ENCODE data around the gene TBC1D5.
"Not testable (repeated sequence)": the region's sequence is repeated elsewhere in the genome, so short reads cannot be mapped to it uniquely, and the experiment has no call there.

Gene TBC1D5

DNA sequence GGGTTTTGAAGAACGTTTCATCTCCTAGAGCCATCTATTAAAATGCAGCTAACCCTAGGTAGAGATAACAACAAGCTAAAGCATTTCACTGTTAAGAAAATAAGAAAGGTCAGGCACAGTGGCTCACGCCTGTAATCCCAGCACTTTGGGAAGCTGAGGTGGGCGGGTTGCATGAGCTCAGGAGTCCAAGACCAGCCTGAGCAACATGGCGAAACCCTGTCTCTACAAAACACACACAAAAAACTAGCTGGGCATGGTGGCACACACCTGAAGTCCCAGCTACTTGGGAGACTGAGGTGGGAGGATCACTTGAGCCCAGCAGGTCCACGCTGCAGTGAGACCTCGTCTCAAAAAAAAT, 5.4 kb upstream of the TBC1D5 start:
- DNase-seq (ENCODE audit: low read depth): no peak

DNA sequence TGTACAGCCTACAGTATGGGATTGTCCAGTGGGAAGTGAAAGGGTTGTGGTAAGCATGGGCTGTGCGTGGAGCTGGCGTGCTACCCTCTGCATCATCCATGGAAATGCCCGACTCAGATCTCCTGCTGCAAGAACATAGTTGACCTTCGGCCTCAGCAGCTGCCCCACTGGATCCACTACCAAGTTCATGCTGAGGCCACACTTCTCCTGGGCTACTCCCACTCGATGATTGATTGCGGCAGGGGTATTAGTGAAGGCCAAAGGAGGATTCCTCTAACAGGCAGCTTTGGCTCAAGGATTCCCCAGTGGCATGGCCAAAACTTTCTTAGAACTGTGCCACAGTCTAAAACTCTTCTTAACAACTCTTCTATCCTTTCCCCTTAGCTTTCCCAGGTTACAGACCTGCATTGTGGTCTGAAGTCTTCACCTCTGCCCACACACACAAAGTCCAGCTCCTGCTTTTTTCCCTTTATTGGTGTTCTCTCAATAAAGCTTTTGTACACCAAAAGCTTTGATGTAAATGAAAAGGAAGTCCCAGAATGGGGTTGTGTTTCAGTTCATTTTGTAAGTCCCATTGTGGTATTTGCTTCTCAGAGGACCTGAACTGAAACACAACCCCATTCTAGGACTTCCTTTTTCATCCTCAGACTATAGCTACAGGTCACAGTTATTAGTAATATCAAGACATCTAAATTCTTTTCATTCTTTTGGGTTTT, 4.9 kb upstream of the TBC1D5 start:
- DNase-seq (ENCODE audit: low read depth): no peak

DNA sequence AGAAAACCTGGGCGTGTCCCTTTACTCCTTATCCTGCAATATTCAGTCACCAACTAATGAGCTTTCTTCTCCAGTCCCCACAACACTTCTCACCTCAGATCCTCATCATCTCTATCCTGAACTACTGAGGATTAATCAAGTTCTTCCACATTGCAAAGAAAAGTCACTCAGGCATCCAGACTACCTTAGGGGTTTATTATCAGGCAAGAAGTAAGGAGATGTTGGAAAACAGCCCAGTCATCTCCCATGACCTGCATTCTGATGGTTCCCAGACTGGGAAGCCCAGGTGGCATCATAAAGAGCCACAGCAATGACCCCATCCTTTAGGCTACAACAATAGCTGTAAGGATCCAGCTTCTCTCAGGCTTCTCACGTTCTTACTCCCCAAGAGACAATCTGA, 3.5 kb upstream of the TBC1D5 start:
- no peak for DNase-seq (ENCODE audit: low read depth)

DNA sequence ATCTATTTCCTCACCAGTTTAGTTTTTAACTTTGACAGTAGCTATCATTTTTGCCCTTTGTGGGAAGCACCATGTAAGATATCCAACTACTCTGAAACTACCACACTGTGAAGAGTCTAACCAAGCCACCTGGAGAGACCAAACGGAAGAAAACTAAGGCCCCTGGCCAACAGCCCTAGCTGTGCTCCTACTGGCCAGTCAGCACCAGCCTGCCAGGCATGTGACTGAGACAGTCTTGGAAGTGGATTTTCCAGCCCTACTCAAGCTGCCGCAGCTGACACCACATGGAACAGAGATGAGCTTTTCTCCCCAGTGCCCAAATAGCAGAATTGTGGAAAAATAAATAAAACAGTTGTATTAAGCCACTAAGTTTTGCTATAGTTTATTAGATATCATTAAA, 2.9 kb upstream of the TBC1D5 start:
- no peak for DNase-seq (ENCODE audit: low read depth)

DNA sequence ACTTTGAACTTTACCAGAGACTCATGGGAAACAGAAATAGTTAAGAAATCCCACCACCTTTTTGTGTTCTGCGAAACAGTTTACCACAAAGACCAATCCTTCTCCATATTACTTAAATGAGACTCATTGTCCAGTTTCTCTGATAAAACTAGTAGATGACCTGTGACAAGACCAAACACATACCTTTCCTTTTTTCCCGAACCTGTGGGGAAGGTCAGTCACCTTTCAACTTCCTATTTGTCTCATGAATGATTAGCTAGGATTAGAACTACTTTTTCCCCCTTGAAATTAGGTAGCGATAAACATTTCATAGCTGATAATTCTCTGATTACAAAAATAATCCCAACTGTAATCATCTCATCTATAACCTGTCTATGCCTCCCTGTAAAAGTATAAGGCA, 2.3 kb upstream of the TBC1D5 start:
- DNase-seq (ENCODE audit: low read depth): no peak

DNA sequence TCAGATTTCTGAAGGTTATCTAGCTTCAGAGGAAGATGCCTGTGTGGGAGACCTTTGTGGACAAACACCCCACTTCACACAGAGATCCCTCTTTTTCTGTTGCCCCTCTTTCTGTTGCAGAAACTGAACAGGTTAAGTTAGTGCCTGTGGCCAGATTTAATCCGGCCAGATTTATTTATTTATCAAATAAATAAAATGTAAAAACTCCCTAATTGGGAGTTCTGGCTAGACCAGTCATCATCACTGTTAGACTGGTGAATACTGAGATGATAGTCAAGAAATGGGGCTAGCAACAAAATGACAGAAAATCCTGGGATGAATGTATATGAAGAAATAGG, 1.2 kb upstream of the TBC1D5 start:
- no peak for DNase-seq (ENCODE audit: low read depth)

DNA sequence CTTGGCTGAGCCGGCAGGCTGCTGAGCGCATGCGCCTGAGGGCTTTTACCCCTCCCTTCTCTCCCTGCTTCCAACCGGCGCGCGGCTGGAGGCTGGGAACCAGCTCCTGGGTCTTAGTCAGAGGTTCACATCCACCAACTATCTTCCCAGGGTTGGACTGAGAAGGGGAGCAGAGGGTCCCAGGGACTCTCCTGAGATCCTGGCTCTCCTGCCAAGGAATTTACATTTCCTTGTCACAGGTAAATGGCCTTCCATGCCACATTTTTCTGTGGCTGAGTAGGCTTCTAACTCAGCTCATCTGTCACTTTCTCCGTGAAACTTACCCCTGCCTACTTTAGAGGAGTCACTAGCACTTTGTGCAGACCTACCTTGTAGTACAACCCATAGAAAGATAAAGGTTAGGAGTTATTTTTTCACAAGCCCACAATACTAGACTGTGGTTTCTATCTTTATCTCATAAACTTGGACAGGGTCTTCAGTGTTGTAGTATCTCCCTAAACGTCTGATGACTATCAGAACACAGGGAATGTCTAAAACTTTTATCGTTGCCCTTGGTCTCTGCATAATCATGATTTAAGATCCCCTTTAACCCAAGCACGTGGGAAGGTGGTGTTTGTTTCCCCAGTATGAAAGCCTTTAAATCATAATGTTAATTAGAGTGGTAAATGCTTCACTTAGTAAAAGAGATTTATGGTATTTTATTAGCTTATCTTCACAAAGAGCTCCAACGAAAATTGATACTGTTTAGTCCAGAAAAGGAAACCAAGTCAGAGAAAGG, 638 bp upstream of the TBC1D5 start:
- no peak for DNase-seq (ENCODE audit: low read depth)

DNA sequence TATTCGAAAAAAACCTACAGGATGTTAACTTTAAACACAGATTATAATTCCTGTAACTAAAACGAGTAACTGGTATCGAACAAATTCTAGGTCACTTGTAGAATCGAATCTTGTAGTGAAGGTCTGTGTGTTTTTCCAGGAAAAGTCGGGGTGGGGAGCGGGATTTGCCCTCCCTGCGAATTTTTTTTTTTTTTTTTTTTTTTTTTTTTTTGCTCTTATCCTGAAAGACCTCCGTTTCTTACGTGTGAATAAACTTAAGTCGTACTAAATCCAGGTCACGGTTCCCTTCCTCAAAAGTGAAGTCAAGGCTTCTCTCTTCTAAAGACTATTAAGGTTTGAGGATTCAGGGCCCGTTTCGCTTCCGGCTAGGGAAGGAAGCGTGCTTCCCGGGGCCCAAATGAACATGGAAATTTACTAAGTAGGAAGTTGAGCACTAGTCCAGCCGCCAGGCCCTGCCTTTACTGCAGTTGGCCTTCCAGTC, 770 bp downstream of the TBC1D5 start:
- DNase-seq (ENCODE audit: low read depth): no peak

DNA sequence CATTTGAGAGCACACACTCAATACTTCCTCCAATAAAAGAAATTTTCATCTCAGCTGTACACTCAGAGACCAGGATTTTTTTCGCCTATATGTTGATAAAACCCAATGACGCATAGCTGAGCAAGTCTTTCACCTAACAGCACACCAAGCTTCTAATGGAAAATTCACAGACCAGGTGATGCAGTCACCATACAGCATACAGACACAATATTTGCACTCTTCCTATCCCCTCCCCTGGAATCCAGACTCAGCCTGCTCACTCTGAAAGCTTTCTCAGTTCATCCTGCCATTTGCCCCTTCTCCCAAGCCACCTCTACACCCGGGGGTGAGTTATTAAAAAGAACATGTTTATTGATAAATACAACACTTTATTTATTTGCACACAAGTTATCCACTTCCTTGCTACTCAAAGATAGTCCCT, 1.7 kb downstream of the TBC1D5 start:
- DNase-seq (ENCODE audit: low read depth): no peak

DNA sequence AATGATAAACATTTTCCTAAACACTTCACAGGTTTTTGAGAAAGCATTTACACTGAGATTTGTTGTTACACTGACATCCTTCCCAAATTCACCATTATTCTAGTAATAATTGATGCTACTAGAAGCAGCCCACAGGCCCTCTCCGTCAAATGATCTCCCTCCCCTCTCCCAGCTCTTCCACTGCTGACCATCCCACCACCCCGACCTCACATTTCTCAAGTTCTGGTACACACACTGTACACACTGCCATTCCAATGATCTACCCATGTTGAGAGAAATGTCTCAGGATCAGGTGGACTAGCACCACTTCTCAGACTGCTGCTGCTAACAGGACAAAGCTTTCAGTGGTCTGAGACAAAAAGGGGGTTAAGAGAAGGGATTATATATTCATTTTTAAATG, 3.5 kb downstream of the TBC1D5 start:
- no peak for DNase-seq (ENCODE audit: low read depth)

DNA sequence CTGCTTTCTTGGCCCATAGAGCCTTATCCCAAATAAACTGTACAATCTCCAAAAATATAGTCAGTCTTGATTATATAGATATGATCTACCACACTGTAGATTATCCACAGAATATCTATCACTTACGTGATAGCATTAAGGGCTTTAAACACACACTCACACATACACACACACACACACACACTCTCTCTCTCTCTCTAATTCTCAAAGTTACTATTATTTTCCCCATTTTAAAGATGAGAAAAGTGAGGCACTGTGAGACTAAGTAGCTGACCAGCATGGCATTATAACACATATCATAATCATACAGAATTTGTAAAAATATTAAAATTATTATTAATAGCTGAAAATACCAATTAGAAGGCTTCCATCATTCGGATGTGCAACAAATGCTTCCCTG, 4.2 kb downstream of the TBC1D5 start:
- no peak for DNase-seq (ENCODE audit: low read depth)

DNA sequence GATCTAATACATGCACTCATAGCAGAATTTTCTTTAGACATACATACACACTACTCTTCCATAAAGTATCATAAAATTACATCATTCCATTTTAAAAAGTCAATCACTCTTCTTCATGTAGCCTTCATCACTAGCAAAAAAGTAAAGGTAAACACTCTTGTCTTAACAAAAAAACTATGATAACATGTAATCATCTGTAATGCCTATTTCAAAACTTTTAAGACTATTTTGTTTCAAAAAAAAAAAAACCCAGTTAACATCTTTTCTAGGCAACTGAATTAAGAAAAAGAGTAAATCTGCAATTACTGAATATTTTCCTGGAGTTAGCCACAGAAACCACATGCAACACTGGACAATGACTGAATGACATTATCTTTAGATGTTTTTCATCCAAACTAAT, 4.8 kb downstream of the TBC1D5 start:
- no peak for DNase-seq (ENCODE audit: low read depth)

DNA sequence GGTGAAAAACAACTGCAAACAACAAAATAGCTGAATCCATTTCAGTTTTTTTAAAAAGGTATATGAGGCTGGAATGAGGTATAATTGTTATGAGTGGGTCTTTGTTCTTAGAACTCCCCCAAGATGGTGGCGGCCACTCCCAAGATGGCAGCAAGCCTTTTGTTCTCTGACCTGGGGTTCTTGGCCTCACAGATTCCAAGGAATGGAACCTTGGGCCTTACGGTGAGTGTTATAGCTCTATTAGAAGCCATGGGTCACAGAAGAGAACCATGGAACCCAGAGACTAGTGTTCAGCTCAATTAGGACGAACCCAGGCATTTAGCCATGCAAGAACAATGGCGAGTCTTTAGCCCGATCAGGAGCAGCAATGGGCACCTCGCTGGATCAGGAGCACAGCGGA, 7.1 kb downstream of the TBC1D5 start:
- DNase-seq (ENCODE audit: low read depth): not testable (repeated sequence)

DNA sequence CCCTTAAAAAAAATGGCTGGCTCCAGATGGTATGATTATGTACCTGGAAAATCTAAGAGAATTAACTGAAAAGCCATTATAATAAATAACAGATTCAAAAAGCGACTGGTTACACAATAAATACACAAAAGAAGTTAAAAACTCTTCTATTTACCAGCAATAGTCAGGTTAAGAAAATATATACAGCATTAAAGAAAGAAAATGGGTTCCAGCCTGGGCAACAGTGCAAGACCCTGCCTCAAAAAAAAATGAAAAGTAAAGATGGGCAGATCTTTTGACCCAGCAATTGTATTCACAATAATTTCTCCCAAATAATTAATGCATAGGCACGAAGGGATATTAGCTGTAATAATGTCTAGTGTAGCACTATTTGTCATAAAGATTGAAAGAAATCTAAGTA, 8.7 kb downstream of the TBC1D5 start:
- no peak for DNase-seq (ENCODE audit: low read depth)

DNA sequence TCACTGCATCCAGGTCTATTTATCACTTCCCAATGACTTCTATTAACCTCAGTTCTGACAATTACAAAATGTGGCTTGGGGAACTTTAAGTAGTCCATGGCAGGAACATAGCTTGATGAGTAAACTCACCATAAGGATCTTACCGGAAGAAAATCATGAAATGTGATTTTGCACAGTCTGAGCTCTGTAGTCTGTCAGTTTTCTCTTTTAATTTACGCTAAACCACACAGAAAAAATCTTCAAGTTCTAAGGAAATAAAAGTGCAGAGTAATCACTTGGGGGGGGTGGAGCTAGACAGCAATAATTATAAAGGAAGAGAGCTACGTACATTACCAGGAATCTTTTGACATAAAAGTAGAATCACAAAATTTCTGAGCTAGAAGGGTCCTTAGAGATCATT, 9.2 kb downstream of the TBC1D5 start:
- DNase-seq (ENCODE audit: low read depth): no peak

DNA sequence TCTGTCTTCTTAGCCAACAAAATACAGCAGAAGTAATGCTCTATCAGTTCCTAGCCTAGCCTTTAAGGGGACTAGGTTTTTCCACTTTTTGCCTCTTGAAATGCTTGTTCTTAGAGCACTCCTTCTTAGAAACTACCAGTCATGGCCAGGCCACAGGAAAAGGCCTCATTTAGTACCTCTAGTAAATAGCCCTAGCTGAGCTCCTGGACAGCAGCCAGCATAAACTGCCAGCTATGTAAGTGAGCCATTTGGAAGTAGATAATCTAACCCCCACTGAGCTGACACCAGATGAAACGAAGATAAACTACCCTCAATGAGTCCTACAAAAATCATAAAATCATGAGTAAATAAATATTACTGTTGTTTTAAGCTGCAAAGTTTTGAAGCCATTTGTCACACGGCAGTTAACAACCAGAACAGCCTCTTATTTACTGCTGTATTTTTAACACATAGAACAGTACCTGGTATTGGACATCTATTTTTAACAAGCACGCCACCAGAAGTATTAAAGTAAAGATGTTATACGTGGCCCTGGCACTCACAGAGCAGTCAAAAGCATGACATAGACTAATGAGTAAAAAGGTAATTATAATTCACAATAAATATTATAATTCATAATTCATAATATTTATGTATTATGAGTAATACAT, 12.0 kb downstream of the TBC1D5 start:
- DNase-seq (ENCODE audit: low read depth): no peak

DNA sequence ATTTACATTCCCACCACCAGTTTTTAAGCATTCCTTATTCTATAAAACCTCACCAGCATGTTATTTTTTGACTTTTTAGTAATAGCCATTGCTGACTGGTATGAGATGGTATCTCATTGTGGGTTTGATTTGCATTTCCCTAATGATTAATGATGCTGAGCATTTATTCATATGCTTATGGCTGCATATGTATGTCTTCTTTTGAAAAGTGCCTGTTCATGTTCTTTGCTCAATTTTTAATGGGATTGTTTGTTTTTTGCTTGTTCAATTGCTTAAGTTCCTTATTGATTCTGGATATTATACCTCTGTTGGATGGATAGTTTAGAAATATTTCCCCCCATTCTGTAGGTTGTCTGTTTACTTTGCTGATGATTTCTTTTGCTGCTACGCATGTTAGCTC, 16.1 kb downstream of the TBC1D5 start:
- DNase-seq (ENCODE audit: low read depth): no peak

DNA sequence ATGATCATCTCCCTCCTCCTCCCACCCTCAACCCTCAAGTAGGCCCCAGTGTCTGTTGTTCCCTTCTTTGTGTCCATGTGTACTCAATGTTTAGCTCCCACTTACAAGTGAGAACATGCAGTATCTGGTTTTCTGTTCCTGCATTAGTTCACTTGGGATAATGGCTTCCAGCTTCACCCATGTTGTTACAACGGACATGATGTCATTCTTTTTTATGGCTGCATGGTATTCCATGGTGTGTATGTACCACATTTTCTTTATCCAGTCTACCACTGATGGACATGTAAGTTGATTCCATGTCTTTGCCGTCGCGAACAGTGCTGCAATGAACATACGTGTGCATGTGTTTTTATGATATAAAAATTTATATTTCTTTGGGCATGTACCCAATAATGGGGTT, 16.6 kb downstream of the TBC1D5 start:
- DNase-seq (ENCODE audit: low read depth): not testable (repeated sequence)

DNA sequence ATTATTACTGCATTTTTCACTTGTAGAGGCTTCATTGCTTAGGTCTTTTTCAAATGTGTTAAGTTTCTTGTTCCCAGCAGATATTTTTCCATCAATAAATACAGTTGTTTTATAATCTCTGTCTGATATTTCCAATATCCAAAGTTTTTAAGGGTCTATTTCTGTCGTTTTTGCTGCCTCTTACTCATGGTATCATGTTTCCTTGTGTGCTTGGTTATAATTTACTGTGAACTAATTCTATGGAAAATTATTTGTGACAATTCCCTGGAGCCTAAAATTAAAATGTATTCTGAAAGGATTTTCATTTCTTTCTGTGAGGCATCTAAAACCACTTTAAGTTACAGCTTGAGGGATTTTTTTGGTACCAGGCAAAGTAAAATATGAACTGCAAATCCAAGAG, 17.5 kb downstream of the TBC1D5 start:
- no peak for DNase-seq (ENCODE audit: low read depth)

DNA sequence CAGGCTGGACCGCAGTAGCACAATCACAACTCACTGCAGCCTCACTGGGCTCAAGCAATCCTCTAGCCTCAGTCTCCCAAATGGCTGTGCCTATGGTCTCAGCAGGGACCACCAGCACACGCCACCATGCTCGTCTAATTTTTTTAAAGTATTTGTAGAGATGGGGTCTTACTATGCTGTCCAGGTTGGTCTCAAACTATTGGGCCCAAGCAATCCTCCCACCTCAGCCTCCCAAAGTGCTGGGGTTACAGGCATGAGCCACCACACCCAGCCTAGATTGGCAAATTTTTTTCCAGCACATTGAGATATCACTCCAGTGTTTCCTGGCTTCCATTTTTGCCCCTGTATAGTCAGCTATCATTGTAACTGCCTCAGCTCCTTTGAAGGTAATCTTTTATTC, 18.3 kb downstream of the TBC1D5 start:
- no peak for DNase-seq (ENCODE audit: low read depth)

DNA sequence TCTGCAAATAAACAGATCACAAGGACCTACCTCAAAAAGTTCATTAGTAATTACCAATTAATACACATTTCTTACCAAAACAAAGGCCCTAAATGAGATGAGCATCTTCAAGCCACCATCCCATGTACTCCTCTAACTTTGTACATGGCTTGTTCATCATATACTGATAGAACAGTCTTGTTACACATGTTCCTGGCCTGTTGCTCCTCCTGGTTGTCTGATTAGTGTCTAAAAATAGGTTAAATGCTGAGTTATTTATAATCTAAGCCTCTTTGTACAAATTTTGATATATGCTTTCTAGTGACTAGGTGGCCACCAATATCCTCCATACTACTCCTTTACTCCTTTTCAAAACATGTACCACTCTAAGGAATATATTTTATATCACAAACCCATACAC, 25.0 kb downstream of the TBC1D5 start:
- no peak for DNase-seq (ENCODE audit: low read depth)

DNA sequence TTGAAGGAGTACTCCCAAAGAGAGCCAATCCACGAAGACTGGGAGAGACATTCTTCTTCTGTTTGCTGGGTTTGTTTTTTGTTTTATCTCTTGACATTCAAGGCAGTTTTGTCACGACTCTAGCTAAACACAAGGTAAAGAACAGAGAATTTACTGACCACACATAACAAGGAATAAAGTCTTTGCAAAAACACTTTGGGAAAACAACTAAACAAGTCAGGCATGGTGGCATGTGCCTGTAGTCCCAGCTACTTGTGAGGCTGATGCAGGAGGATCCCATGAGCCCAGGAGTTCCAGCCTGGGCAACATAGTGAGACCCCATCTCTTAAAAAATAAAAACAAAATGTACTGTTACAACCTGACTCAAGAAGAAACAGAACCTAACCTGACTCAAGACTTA, 28.0 kb downstream of the TBC1D5 start:
- no peak for DNase-seq (ENCODE audit: low read depth)

DNA sequence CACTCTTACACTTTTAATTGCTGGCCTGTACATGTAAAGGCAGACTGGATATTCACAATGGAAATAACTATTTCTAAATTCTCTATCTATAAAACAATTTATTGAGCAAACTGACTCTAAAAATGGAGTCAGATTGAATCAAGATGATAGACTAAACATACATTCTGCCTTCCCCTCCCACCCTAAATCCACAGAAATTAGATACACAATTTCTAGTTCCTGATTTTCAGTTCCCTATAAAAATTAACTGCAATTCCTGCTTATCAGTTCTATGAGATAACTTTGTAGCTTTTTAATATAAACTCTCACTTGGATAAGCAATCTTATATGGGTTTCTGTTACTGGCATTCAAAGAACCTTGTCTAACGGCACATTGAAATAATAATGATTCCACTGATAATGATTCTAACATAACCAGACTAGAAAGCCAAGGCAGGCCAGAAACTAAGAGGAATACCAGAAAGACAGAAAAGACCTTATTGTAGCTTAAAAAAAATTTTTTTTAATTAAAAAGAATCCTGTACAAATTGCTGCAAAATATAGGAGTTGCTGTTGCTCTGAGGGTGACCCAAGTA, 33.1 kb downstream of the TBC1D5 start:
- DNase-seq (ENCODE audit: low read depth): no peak

Measured in GM04504 (cell line).